ENCODE measurements around the gene ZEB2. TPM values are rescaled to one million over a fixed set of nuclear protein-coding genes. Genes with fewer than 3 reads are reported as not detected.
A peak's percentile ranks its signal among the peaks of the same experiment; 100 is the strongest.

Gene ZEB2
- total and polyA plus RNA-seq, 8 donors: 10.7 to 161 (median 43.1) TPM

DNA sequence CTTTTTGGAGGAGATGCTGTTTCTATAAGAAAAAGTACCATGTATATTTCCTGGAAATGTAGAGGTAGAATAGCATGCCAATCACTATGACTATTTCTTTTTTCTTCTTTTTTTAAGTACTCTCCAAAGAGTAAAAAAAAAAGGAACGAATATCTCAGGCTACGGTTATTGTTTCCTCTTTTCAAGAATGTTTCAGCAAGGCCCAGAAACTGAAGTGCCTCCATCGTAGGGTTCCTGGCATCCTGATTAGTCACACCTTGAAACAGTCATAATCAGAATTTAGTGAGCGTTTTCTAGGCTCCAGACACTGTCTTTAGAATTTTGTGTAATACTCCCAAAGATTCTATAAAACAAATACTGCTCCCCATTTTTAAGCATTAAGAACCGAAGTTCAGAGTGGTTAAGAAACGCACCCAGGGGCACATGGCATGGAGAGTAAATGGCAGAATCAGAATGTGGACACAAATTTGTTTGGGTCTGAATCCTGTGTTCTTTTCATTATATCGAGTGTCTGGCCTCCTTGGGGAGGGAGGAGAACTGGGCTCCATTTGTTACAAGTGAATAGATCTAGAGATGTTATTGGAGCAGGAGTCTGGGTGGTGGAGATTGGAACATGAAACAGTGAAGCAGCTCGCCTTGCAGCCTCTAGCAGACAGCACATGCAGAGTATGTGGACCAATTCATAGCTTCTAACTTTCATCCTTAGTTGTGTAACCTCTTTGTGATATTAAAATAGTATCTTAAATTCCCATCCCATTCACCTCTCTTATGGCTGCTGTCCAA, 26.7 kb downstream of the ZEB2 start:
- Histone ChIP-seq H3K27ac (peak overlapping the region in 2 of 5 donors; percentile 38 to 47), H3K4me3 (no peak overlapping the region), H3K27me3 (peaks cover 0 to 6% (median 0%) of the 10 kb centered on the region in 3 donors), H3K9me3 (no peaks in the 10 kb centered on the region), H3K4me1 (peaks cover 0 to 39% (median 6%) of the 10 kb centered on the region in 4 donors), H3K36me3 (peaks cover 0 to 4% (median 0%) of the 10 kb centered on the region in 4 donors)
- TF ChIP-seq POLR2AphosphoS5 (IDR thresholded peaks at IDR 0.05) (no peak), CTCF (IDR thresholded peaks at IDR 0.05) (no peak), EP300 (IDR thresholded peaks at IDR 0.05) (no peak), POLR2A (IDR thresholded peaks at IDR 0.05) (no peak)
- no peak for DNase-seq
- intact Hi-C loops (cut with DNase I; ENCODE audit: low total_unique reads): no loop called here
- WGBS, 5 donors: 64 to 76% (median 73%) methylated on average over 8 of the region's 8 CpGs

- Histone ChIP-seq H3K4me1 (peaks cover 0 to 28% (median 4%) of the 10 kb centered on the region in 4 donors), H3K27me3 (peaks cover 0 to 6% (median 0%) of the 10 kb centered on the region in 3 donors), H3K9me3 (no peaks in the 10 kb centered on the region), H3K4me3 (no peak overlapping the region), H3K36me3 (peaks cover 0 to 4% (median 0%) of the 10 kb centered on the region in 4 donors), H3K27ac (peak overlapping the region in 2 of 5 donors; percentile 27 to 28)
- no peak for DNase-seq
- intact Hi-C loops (cut with DNase I; ENCODE audit: low total_unique reads): no loop called here
- WGBS, 5 donors: 82 to 95% (median 94%) methylated on average over 15 of the region's 15 CpGs
- no peak for TF ChIP-seq EP300 (IDR thresholded peaks at IDR 0.05)
These were observed 29.1 kb downstream of the ZEB2 start for GRCh38 chr2:144490857-144491256.

- no peak for TF ChIP-seq CTCF (IDR thresholded peaks at IDR 0.05)
- no peak for TF ChIP-seq POLR2A (IDR thresholded peaks at IDR 0.05)
- TF ChIP-seq POLR2AphosphoS5 (IDR thresholded peaks at IDR 0.05): no peak
- no peak for TF ChIP-seq EP300 (IDR thresholded peaks at IDR 0.05)
- Histone ChIP-seq H3K27me3 (peaks cover 0 to 6% (median 0%) of the 10 kb centered on the region in 3 donors), H3K9me3 (no peaks in the 10 kb centered on the region), H3K36me3 (peaks cover 0 to 4% (median 0%) of the 10 kb centered on the region in 4 donors), H3K4me3 (no peak overlapping the region), H3K27ac (no peak overlapping the region), H3K4me1 (peaks cover 0 to 21% (median 2%) of the 10 kb centered on the region in 4 donors)
- intact Hi-C loops (cut with DNase I; ENCODE audit: low total_unique reads): no loop called here
- no peak for DNase-seq
These were observed 29.9 kb downstream of the ZEB2 start for GRCh38 chr2:144490017-144490416.

GRCh38 chr2:144489315-144489916, 30.5 kb downstream of the ZEB2 start:
- Histone ChIP-seq H3K27me3 (peaks cover 0 to 6% (median 0%) of the 10 kb centered on the region in 3 donors), H3K36me3 (peaks cover 0 to 4% (median 0%) of the 10 kb centered on the region in 4 donors), H3K9me3 (no peaks in the 10 kb centered on the region), H3K27ac (no peak overlapping the region), H3K4me3 (no peak overlapping the region), H3K4me1 (peaks cover 0 to 26% (median 2%) of the 10 kb centered on the region in 4 donors)
- WGBS, 5 donors: 45 to 56% (median 48%) methylated on average over 10 of the region's 10 CpGs
- TF ChIP-seq CTCF (IDR thresholded peaks at IDR 0.05) (no peak), POLR2AphosphoS5 (IDR thresholded peaks at IDR 0.05) (no peak), EP300 (IDR thresholded peaks at IDR 0.05) (no peak)
- no peak for DNase-seq
- intact Hi-C loops (cut with DNase I; ENCODE audit: low total_unique reads): no loop called here

All from stomach (tissue), 9 donors.